ENCODE results near the gene SPTSSA. TPM values are rescaled to one million over a fixed set of nuclear protein-coding genes. Genes with fewer than 3 reads are reported as not detected.
A peak's percentile ranks its signal among the peaks of the same experiment; 100 is the strongest.
"Not testable (repeated sequence)": the region's sequence is repeated elsewhere in the genome, so short reads cannot be mapped to it uniquely, and the experiment has no call there.

Gene SPTSSA, protein sequence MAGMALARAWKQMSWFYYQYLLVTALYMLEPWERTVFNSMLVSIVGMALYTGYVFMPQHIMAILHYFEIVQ
- 9.6 TPM for total RNA-seq

DNA sequence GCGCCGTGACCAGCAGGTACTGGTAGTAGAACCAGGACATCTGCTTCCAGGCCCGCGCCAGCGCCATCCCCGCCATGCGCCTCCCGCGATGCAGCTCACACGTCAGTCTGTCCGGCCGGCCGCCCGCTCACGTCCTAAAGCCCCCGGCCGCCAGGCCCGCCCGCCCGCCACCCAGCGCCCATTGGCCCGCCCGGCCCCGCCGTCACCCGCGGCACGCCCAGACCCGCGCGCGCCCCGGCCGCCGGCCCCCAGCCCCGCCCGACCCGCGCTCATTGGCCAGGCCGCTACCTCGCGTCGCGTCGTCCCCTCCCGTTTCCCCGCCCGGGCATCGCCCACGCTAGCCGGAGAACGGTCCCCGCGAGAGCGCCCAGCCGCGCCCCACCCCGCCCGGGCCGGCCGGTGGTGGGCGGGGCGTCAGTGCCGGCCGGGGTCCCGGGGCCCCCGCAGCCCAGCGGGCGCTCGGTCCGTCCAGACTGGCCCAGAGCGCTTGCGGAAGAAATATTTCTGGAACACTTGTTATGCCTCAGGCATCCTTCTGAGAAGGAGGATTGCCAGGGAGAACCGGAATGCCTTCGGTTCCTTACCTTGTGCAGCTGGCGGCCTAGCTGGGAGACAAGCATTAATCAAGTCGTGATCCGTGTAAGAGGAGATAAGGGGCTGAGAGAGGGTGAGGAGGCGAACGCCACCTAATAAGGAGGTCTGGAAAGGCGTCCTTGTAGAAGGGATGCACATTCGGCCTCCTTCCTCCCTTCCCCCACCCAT is at the start of gene SPTSSA:
Gene SPTSSA, minus strand, starts transcription at position 109 of the 762 bp plus-strand sequence. Its CDS starts 33 bp downstream, at position 76.
- Histone ChIP-seq H3K27me3 (no peaks in the 10 kb centered on the region), H3K36me3 (no peaks in the 10 kb centered on the region), H3K4me3 (peak within 1 kb of the TSS; percentile 80 to 86), H3K9me3 (no peaks in the 10 kb centered on the region), H3K4me1 (peaks cover 0 to 7% of the 10 kb centered on the region in 2 donors), H3K27ac (peak within 1 kb of the TSS; percentile 82 to 94)
- intact Hi-C loops (cut with DNase I): loop anchor here (1.0 to 10.0 kb wide), 6 partner anchors 35 to 585 kb away; partner anchors contain the start of genes EAPP, FAM177A1, SNX6 and SRP54
- peak; percentile 55 to 96 for DNase-seq (ENCODE audit: low spot score in 2 of 2)
- TF ChIP-seq, protein P1, sequence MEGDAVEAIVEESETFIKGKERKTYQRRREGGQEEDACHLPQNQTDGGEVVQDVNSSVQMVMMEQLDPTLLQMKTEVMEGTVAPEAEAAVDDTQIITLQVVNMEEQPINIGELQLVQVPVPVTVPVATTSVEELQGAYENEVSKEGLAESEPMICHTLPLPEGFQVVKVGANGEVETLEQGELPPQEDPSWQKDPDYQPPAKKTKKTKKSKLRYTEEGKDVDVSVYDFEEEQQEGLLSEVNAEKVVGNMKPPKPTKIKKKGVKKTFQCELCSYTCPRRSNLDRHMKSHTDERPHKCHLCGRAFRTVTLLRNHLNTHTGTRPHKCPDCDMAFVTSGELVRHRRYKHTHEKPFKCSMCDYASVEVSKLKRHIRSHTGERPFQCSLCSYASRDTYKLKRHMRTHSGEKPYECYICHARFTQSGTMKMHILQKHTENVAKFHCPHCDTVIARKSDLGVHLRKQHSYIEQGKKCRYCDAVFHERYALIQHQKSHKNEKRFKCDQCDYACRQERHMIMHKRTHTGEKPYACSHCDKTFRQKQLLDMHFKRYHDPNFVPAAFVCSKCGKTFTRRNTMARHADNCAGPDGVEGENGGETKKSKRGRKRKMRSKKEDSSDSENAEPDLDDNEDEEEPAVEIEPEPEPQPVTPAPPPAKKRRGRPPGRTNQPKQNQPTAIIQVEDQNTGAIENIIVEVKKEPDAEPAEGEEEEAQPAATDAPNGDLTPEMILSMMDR (IDR thresholded peaks at IDR 0.05): no peak

DNA sequence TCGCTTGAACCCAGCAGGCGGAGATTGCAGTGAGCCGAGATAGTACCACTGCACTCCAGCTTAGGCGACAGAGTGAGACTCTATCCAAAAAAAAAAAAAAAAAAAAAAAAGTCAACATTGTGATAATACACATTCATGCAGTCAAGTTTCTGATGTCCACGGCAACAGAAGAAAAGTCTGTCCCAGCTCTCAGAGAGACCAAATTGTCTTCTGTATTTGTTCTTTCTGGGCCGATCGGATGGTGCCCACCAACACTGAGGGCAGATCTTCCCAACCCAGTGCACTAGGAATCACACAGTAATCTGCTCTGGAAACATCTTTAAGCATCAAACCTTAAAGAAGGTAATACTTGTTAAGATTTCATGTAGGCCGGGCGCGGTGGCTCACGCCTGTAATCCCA is 45.8 kb upstream of the SPTSSA start:
- no peak for DNase-seq (ENCODE audit: low spot score in 2 of 2)
- intact Hi-C loops (cut with DNase I): no loop called here
- H3K4me1 ChIP-seq: no peaks in the 10 kb centered on the region

DNA sequence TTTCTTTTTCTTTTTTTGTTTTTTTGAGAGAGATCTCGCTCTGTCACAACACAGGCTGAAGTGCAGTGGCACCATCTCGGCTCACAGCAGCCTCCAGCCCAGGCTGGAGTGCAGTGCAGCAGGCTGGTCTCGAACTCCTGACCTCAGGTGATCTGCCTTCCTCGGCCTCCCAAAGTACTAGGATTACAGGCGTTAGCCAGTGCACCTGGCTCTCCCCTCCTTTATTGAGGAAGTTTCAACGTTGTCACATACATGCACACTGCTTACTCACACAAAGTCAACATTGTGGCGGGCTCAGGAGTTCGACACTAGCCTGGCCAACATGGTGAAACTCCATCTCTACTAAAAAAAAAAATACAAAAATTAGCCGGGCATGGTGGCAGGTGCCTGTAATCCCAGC is 45.4 kb upstream of the SPTSSA start:
- TF ChIP-seq, protein P1 (IDR thresholded peaks at IDR 0.05): no peak
- H3K36me3 ChIP-seq: no peaks in the 10 kb centered on the region
- no peak for DNase-seq (ENCODE audit: low spot score in 2 of 2)

More for the DNA sequence above, 45.8 kb upstream of the SPTSSA start:
- H3K27ac ChIP-seq: no peak overlapping the region
- TF ChIP-seq, protein P1 (IDR thresholded peaks at IDR 0.05): no peak
- no peaks in the 10 kb centered on the region for H3K27me3 ChIP-seq
- H3K4me3 ChIP-seq: no peak overlapping the region
- H3K9me3 ChIP-seq: no peaks in the 10 kb centered on the region
- H3K36me3 ChIP-seq: no peaks in the 10 kb centered on the region

DNA sequence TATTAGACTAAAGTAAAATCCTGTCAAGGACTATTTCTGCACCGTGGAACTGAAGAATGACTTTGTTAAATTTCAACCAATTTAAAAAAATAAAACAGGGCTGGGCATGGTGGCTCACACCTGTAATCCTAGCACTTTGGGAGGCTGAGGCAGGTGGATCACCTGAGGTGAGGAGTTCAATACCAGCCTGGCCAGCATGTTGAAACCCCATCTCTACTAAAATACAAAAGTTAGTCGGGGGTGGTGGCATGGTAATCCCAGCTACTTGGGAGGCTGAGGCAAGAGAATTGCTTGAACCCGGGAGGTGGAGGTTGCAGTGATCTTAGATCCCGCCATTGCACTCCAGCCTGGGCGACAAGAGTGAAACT is 43.1 kb upstream of the SPTSSA start:
- intact Hi-C loops (cut with DNase I); H3K9me3 ChIP-seq; H3K27ac ChIP-seq; H3K27me3 ChIP-seq; H3K4me1 ChIP-seq; H3K36me3 ChIP-seq; DNase-seq (ENCODE audit: low spot score in 2 of 2); H3K4me3 ChIP-seq: not testable (repeated sequence)

More for the DNA sequence above, 45.4 kb upstream of the SPTSSA start:
- H3K27me3 ChIP-seq: no peaks in the 10 kb centered on the region
- intact Hi-C loops (cut with DNase I): no loop called here
- H3K27ac ChIP-seq: no peak overlapping the region
- H3K4me1 ChIP-seq: no peaks in the 10 kb centered on the region
- H3K9me3 ChIP-seq: no peaks in the 10 kb centered on the region
- no peak overlapping the region for H3K4me3 ChIP-seq

DNA sequence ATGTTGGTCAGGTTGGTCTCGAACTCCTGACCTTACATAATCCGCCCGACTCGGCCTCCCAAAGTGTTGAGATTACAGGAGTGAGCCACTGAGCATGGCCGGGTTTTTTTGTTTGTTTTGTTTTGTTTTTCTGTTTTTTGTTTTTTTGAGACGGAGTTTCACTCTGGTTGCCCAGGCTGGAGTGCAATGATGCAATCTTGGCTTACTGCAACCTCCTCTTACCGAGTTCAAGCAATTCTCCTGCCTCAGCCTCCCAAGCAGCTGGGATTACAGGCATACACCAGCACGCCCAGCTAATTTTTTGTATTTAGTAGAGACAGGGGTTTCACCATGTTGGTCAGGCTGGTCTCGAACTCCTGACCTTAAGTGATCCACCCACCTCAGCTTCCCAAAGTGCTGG is 42.0 kb upstream of the SPTSSA start:
- H3K9me3 ChIP-seq; H3K27ac ChIP-seq; H3K27me3 ChIP-seq; H3K4me3 ChIP-seq; H3K36me3 ChIP-seq; H3K4me1 ChIP-seq; DNase-seq (ENCODE audit: low spot score in 2 of 2); intact Hi-C loops (cut with DNase I): not testable (repeated sequence)

DNA sequence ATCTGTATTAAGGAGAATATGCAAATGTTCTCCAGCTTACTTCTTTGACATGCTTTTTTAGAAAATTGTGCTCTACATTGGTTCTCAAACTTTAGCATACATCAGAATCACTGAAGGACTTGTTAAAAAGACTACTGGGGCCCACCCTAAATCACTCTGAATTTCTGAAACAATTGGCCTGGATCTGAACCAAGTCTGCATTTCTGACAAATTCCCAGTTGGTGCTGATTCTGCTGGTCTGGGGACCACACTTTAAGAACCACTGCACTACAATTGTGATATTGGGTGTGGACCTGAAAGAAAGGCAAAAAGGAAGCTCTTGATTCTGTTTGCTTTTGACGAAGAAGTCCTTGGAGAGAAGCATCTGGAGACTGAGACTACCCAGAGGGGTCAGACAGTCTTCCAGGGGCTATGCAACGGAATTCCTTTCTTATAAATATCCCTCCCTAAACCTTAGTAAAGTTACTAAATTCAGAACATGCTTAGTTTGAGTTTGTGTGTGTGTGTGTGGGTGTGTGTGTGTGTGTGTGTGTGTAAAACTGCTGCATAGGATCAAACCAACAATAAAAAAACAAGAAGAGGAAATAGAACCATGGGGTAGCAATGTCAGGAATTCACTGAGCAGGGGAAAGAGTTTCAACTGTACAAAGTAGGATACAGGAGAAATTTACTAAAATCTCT is 40.6 kb upstream of the SPTSSA start:
- DNase-seq (ENCODE audit: low spot score in 2 of 2): no peak
- H3K36me3 ChIP-seq: no peaks in the 10 kb centered on the region
- TF ChIP-seq, protein P1 (IDR thresholded peaks at IDR 0.05): no peak
- intact Hi-C loops (cut with DNase I): no loop called here
- no peak overlapping the region for H3K4me3 ChIP-seq
- H3K27me3 ChIP-seq: no peaks in the 10 kb centered on the region
- peak overlapping the region in 1 of 2 donors; percentile 21 for H3K27ac ChIP-seq
- no peaks in the 10 kb centered on the region for H3K4me1 ChIP-seq
- no peaks in the 10 kb centered on the region for H3K9me3 ChIP-seq

Measured in ascending aorta (tissue), 2 donors.